Midbrain (tissue), 1 donor: ENCODE results near the gene CD22.
"Not testable (repeated sequence)": the region's sequence is repeated elsewhere in the genome, so short reads cannot be mapped to it uniquely, and the experiment has no call there.

Experiments
- DNase-seq: peaks from one replicate; lab custom pipeline; 2025; lab: John Stamatoyannopoulos, UW

Gene CD22

DNA sequence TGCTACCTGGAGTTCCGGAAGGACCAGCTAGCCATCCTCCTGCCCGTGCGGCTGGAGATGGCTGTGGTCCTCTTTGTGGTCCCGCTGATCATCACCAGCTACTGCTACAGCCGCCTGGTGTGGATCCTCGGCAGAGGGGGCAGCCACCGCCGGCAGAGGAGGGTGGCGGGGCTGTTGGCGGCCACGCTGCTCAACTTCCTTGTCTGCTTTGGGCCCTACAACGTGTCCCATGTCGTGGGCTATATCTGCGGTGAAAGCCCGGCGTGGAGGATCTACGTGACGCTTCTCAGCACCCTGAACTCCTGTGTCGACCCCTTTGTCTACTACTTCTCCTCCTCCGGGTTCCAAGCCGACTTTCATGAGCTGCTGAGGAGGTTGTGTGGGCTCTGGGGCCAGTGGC is 30.4 kb downstream of the CD22 start:
- not testable (repeated sequence) for DNase-seq

DNA sequence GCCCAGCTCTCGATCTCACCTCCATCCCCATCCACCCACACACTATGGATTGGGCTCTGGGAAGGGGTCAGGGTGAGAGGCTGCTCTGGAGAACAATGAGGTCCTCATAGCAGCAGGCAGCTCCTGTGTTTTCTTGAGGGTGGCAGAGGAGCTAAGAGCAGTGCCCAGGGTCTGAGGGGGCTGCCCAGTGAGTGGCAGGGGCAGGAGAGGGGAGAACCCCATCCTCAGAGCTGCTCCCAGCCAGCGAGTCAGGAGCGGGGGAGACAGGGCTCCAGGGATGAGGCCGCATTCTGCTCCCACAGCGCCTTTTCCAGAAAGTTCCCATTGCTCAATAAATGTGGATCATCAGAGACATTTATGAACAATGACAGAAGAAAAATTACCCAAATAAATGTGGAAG is 31.1 kb downstream of the CD22 start:
- DNase-seq, result not testable (repeated sequence)

DNA sequence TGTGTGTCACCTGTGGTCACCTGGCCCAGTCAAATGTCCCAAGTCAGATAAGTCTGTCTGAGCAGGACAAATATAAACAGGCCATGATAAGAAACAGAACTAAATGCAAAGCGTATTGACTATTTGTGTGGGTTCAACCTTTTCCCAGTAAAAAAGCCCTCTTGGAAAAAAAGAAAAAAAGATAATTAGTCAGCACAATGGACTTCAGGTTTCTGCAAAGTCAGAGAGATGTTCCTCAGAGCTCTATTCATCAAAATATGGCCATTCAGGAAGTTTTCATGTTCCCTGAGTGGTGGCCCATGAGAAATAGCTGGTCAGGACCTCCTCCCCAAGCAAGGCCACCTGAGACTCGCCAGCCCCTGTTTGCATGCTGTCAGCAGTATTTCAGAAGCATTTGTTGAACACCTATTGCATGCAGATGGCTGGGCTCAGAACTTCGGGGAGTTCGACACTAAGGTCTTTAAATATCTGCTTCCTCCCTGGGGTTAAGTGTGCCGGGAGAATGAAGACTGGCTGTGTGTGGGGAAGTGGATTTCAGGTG is 32.0 kb downstream of the CD22 start:
- no peak for DNase-seq

DNA sequence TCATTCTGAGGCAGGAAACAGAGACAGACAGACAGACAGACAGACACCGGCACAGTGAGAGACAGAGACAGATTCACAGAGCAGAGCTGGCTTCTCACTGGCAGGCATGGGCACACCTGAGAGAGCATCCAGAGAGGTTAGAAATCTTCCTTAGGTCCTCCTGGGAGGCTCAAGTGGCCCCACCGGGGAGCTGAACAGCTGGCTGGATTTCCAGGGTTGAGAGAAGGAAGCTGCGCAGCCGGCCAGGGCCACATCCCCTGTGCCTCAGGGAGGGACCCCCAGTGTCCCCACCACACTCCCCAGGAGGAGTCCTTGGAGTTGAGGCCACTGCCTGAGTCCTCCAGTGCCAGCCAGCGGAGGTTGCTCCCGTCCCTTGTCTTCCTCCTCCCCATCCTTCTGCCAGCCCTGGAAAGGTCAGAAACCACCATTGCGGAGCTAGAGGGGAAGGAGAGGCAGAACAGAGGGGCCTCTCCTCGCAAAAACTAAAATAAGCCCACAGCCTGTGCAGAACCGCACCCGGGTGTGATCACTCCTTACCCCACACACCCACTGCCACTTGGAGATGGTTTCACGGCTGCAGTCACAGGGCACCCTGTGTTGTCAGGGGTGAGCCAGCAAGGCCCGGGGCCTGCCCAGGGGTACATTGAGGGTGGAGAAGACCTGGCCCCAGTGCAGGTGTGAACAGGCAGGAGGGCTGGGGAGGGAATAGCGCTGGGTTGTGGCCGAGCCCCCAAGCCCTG is 33.4 kb downstream of the CD22 start:
- no peak for DNase-seq

DNA sequence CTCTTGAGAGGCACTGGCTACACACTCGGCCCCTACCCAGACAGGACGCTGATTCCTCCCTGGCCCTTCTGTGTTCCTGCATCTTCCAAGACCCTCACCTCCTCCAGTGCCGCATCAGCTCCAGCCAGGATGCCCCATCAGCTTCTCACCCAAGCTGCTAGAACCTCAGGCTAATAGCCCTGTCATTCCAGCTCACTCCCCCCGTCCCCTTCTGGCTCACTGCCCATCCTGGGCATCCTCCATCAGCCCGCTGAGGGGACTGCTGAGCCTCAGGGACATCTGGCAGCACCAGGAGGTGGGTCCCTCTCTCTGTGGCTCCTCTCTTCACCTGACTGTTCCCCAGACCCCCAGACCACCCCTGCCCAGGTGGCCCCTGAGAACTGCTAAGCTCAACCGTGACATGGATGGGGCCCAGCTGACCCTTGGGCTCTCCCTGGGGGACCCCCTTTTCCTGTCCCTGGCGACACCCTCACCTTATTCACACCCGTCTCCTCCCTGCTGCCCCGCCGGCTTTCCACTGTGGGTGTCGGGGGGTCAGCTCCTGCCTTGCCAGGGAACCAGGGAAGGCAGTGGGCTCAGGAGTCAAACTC is 34.1 kb downstream of the CD22 start:
- DNase-seq, result no peak

DNA sequence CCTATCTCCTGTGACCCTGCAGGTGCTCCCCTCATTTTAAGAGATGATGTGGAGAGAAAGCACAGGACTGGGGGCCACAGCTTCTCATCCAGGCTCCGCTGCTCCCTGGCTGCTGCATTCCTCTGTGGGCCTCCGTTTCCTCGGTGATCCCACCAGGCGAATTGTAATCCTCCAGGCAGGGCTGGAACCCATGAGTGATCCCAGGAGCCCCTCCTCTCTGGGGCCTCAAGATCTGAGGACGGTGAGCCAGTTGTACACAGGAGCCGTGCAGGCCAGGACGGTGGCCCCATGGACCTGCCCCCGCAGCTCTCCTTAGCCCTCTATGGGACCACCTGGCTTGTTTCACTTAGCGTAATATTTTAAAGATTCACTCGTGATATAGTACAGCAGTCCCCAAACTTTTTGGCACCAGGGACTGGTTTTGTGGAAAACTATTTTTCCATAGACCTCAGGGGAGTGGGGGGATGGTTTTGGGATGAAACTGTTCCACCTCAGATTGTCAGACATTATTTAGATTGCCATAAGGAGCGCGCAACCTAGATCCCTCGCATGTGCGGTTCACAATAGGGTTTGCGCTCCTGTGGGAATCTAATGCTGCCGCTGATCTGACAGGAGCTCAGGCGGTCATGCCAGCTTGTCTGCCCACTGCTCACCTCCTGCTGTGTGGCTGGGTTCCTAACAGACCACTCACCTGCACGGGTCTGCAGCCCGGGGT is 34.9 kb downstream of the CD22 start:
- no peak for DNase-seq

DNA sequence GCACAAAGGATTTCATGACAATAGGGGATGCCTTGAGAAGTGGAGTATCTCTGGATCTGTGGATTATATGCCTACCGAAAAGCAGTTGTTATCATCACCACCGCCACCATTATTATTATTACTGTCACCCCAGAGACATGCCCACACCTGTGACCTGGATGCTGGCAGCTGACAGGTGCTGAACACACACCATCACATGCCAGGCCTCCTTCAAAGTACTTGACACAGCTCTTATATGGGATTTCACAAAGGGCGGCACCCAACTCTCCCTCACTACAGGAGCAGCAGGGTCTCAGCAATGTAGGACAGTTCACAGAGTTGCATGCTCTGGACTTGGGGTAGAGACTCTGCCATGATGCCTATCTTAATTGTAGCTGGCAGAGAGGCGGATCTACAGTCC is 36.3 kb downstream of the CD22 start:
- no peak for DNase-seq

DNA sequence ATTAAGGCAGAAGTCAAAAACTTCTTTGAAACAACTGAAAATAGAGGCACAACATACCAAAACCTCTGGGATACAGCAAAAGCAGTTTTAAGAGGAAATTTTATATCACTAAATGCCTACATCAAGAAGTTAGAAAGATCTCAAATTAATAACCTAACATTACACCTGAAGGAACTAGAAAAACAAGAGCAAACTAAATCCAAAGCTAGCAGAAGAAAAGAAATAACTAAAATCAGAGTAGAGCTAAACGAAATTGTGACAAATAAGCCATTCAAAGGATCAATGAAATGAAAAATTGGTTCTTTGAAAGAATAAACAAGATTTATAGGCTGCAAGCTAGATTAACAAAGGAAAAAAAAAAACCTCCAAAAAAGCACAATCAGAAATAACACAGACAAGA is 39.4 kb downstream of the CD22 start:
- DNase-seq, result no peak

DNA sequence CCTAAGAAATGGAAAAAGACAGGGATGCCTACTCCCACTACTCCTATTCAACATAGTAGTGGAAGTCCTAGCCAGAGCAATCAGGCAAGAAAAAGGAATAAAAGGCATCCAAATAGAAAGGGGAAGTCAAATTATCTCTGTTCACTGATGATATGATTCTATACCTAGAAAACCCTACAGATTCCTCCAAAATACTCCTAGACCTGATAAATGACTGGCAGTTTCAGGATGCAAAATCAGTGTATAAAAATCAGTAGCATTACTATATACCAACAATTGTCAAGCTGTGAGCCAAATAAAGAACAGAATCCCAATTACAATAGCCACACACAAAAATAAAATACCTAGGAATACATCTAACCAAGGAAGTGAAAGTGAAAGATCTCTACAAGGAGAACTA is 40.5 kb downstream of the CD22 start:
- DNase-seq, result no peak

DNA sequence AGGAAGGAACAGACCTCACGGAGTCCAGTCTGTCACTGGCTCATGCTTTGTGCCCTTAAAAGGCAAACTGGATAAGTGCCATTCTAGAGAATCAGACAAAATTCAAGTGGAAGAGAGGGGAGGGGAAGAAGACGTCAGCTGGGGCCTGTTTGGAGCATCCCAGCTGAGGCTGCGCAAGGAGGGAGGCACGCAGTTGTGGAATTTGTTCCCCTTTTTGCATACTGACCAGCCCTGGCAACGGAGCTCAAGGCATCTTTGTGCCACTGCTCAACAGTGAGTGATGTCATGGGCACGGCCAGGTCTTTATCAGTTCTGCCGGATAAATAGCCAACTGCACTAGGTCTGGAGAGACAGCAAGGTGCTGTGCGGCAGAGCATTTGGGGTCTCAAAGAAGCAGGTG is 41.7 kb downstream of the CD22 start, which contains the start of gene GPR42:
Gene GPR42 (plus strand): TSS at position 347 of the 400 bp plus-strand sequence. CDS start 292 bp downstream, outside the sequence.
- no peak for DNase-seq

DNA sequence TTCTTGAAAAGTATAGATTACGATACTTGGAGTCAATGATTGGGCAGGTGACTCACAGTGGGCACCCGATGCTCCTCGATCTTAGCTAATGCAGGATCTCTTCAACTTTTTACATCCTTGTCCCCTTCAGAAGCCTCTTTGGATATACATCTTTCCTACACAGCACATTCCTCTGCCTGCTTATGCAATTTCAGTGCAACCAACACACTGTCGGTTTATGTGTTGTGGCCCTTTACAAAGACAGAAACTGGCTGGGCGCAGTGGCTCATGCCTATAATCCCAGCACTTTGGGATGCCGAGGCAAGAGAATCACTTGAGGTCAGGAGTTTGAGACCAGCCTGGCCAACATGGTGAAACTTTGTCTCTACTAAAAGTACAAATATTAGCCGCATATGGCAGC is 44.5 kb downstream of the CD22 start:
- no peak for DNase-seq

DNA sequence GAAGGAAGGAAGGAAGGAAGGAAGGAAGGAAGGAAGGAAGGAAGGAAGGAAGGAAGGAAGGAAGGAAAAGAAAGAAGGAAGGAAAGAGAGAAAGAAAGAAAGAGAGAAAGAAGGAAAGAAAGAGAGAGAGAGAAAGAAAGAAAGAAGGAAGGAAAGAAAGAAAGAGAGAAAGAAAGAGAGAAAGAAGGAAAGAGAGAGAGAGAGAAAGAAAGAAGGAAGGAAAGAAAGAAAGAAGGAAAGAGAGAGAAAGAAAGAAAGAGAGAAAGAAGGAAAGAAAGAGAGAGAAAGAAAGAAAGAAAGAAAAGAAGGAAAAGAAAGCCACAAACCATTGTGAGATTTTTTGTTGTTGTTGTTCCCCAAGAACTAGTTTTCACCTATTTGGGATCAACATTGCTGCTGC is 45.0 kb downstream of the CD22 start:
- not testable (repeated sequence) for DNase-seq

DNA sequence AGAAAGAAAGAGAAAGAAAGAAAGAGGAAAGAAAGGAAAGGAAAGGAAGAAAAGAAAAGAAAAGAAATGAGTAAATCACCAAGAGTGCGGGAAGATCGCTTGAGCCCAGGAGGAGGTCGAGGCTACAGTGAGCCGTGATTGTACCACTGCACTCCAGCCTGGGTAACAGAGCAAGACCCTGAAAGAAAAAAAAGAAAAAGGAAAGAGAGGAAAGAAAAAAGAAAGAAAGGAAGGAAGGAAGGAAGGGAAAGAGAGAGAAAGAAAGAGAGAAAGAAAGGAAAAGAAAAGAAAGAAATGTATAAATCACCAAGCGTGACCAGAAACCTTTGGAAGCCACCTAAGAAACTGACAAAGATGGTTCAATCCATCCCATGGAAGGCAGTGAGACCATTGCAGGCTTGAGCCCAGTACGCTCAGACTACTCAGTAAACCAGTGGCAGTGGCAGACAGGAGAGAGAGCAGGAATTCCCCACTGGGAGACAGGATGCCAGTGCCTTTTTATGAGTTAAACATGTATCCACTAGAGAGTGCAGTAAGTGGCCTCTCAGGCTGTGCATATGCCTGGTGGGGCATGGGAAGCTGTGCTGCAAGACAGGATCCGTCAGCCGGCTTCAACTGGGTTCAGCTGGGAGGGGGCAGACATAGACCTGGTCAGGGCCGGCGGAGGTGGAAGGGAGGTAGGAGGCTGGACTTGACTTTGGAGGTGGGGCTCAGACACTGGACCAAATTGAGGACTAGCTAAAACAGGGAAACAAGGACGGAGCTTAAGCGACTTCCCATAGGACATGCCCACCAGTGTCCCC is 46.7 kb downstream of the CD22 start:
- DNase-seq, result no peak

DNA sequence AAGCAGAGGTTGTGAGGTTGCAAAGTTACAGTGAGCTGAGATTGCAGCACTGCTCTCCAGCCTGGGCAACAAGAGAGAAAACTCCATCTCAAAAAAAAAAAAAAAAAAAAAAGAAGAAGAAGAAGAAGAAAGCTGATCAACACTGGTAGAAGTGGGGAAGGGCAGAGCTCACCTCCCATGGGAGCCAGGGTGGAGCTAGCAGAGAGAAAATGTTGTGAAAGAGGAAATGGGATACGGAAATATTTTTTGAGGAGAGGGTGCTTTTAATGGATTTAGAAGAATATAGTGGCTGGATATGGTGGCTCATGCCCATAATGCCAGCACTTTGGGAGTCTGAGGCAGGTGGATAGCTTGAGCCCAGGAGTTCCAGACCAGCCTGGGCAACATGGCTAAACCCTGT is 48.7 kb downstream of the CD22 start:
- no peak for DNase-seq

DNA sequence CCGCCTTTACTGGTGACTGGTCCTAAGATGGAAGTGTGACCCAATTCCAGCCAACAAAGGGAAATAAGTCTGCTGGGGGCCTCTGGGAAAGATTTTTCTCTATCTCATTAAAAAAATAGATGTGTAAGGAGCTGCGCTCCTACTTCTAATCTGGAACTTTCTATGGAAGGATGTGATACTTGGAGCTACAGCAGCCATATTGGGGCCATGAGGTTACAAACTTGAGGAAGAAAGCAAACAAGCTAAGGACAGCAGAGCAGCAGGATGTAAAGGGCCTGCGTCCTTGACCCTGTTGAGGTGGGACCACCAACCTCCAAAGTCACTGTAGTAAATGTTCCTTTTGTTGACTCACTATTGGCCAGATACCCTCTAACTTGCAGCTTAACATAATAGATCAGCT is 49.4 kb downstream of the CD22 start:
- DNase-seq, result no peak

DNA sequence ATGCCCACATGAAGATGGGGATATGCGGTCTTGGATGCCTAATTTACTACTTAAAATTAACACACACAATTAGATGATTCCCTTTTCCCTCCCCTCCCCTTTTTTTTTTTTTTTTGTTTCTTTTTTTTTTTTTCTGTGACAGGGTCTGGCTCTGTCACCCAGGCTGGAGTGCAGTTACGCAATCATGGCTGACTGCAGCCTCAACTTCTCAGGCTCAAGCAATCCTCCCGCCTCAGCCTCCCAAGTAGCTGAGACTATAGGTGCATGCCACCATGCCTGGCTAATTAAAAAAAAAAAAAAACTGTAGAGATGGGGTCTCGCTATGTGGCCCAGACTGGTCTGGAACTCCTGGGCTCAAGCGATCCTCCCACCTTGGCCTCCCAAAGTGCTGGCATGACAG is 50.6 kb downstream of the CD22 start:
- DNase-seq, result not testable (repeated sequence)

DNA sequence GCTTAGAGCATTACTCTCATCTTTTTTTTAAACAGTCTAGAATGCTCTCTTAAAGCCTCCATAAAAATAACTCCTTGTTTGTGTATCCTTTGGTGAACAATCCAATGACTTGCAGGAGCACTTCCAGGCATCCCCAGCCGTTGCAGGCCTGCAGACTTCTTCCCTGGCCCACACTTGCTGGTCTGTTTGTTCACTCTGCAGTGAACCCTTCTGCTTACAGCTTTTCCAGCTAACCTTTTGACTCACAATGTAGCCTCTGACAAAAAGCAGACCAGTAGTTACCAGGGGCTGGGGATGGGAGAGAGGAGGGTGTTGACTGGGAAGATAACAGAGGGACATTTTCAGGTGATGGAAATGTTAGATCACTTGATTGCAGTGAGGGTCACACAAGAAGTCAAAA is 51.0 kb downstream of the CD22 start:
- DNase-seq, result no peak

DNA sequence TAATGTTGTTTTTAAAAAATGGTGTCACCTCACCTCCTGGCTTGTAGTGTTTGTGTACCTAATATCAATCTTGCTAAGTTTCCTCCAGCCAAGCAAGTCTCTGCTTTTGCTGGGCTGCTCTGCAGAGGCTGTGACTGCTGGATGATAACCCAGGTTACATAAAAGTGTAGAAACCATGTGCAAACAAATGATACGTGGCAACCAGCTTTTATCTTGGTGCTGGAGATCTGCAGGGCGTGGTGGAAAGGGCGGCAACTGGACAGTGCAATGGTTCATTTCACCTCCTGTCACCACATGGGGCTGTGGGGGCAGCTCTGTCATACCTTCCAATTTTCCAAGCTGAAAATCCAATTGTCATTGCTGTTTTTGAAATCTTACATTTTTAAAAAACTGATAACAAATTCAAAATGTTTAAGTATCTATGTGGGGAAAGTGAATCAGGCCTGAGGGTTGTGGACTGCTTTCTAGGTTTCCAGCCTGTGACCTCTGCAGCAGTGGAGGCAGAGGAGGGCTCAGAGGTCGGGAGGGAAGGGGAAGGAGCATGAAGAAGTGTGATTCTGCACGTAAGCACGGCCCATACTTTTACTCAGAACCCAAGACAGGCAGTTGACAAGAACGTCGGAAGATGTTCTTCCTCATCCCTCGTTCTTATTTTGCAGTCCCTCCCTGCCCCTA is 51.6 kb downstream of the CD22 start:
- DNase-seq, result no peak

DNA sequence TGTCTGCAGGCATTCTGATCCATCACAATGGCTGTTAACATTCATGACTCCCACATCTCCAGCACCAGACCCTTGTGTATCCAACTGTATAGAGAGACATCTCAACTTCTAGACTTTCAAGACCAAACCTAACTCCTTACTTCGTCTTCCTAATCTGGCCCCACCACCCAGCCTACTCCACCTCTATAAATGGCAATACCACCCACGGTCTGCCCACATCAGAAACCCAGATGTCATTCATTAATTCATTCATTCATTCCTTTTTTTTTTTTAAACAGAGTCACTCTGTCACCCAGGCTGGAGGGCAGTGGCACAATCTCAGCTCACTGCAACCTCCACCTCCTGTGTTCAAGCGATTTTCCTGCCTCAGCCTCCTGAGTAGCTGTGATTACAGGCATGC is 52.3 kb downstream of the CD22 start:
- no peak for DNase-seq

DNA sequence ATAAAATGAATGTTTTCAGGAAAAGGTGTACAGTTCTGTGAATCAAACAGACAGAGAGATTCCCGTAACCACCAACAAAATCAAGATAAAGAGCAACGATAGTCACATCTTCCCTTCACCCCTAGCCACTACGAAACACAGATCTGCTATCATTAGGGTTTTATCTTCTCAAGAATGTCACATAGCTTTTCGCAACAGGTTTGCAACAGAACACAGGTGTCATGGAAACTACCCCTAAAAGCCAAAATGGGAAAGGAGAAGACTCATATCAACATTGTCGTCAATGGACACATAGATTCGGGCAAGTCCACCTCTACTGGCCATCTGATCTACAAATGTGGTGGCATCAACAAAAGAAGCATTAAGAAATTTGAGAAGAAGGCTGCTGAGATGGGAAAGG is 52.9 kb downstream of the CD22 start:
- no peak for DNase-seq

DNA sequence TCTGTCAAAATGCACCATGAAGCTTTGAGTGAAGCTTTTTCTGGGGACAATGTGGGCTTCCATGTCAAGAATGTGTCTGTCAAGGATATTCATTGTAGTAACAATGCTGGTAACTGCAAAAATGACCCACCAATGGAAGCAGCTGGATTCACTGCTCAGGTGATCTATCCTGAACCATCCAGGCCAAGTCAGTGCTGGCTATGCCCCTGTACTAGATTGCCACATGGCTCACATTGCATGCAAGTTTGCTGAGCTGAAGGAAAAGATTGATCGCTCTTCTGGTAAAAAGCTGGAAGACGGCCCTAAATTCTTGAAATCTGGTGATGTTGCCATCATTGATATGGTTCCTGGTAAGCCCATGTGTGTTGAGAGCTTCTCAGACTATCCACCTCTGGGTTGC is 54.5 kb downstream of the CD22 start:
- no peak for DNase-seq
